ENCODE measurements around the gene ABCB11. TPM values are rescaled to one million over a fixed set of nuclear protein-coding genes. Genes with fewer than 3 reads are reported as not detected.
"Not testable (repeated sequence)": the region's sequence is repeated elsewhere in the genome, so short reads cannot be mapped to it uniquely, and the experiment has no call there.

The ABCB11 gene
- total RNA-seq, 2 donors from 2014 or later: 0.09 TPM; not detected in 1

DNA sequence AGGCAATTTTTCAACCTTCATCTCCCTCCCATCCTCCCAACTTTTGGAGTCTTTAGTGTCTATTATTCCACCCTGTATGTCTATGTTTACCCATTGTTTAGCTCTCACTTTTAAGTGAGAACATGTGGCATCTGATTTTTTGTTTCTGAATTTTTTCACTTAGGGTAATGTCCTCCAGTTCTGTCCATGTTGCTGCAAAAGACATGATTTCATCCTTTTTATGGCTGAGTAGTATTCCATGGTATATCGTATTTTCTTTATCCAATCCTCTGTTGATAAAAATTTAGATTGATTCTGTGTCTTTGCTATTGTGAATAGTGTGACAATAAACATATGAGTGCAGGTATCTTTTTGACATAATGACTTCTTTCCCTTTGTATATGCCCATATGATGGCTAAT lies 81.8 kb downstream of the ABCB11 start:
- no peak for DNase-seq (ENCODE audit: low spot score)
- intact Hi-C loops (cut with DNase I): loop anchor here in 1 of 2 donors (5.0 kb wide), 1 partner anchor 177 kb away; no protein-coding TSS in a partner anchor

DNA sequence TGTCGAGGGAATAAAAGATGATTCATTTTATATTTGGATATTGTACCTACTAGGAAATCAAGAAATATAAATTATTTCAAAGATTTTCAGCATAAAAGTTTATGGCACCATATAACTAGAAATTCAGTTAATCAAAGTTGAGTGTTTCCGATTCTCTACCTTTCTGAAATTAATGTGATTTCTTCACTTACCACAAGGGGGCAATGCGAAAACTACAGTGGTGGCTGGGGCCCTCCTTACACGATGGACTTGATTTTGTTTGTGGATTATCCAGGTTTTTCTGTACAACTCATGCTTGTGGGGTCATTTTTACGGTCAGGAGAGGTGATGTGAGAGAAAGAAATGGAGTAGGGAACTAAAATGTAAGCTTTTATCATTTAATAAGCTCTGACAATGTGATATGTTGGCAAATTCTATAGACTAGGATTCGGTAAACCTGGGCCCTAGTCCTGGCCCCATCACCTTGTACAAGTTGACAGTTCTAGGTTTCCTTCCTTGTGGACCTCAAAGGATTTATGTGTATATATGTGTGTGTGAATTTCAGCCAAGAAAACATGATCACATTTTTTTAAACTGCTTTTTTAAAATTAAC lies 82.4 kb downstream of the ABCB11 start:
- no peak for DNase-seq (ENCODE audit: low spot score)
- intact Hi-C loops (cut with DNase I): loop anchor here in 1 of 2 donors (5.0 kb wide), 1 partner anchor 176 kb away; no protein-coding TSS in a partner anchor

DNA sequence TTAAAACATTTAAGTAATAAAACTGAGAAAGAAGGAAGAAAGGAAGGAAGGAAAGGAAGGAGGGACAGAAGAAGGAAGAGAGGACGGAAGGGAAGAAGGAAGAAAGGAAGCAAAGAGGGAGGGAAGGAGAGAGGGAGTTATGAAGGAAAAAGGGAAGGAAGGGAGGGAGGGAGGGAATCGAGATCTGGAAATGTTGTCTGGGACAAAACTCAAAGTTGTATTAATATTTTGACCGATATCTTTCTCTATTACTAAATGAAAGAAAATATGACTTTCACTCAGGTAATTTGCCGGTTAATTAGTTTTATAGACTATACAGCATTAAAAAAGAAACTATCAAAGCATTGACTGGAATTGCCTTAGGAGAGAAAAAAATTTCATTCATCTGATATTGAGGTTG lies 85.6 kb downstream of the ABCB11 start:
- intact Hi-C loops (cut with DNase I): loop anchor here in 1 of 2 donors (5.0 kb wide), 1 partner anchor 173 kb away; no protein-coding TSS in a partner anchor
- no peak for DNase-seq (ENCODE audit: low spot score)

DNA sequence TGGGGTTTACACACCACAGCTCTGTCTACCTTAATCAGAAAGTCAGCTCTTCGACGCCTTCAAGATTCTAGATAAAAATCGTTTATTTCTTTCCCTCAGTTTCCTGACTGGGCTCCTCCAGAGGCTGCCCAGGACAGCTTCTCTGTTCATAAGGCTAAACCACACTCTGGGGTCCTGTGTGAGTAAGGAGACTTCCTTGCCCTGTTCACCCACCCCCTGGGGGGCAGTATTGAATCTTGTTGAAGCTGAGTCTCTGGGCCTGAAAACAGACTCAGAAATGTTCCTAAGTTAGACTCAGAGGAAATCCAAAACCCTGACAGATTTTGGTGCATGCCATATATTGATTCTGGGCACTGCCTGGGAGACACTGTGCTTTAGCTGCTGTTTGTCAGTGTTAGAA lies 87.1 kb downstream of the ABCB11 start:
- intact Hi-C loops (cut with DNase I): no loop called here

DNA sequence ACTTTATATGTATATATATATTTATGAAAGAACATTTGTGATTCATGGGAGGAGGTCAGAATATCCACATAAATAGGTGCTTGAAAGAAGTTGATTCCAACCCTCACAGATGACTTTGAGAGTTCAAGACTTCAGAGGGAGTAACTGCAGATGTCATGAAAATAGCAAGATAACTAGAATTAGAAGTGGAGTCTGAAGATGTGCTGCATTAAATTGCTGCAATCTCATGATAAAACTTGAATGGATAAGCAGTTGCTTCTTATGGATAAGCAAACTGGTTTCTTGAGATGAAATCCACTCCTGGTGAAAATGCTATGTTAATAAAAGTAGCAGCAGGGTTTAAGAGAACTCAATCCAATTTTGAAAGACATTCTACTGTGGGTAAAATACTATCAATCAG lies 89.8 kb downstream of the ABCB11 start:
- intact Hi-C loops (cut with DNase I): no loop called here
- no peak for DNase-seq (ENCODE audit: low spot score)

More for the DNA sequence above, 87.1 kb downstream of the ABCB11 start:
- DNase-seq (ENCODE audit: low spot score): no peak

DNA sequence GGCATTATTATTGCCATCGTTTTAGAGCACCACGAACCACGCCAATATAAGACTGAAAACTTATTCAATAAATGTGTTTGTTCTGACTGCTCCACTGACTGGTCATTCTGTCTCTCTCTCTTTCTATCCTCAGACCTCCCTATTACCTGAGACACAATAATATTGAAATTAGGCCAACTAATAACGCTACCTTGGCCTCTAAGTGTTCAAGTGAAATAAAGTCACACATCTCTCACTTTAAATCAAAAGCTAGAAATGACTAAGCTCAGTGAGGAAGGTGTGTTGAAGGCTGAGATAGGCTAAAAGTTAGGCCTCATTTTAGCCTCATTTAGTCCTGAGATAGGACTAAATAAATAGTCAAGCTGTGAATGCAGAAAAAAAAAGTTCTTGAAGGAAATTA lies 91.2 kb downstream of the ABCB11 start:
- intact Hi-C loops (cut with DNase I): no loop called here

DNA sequence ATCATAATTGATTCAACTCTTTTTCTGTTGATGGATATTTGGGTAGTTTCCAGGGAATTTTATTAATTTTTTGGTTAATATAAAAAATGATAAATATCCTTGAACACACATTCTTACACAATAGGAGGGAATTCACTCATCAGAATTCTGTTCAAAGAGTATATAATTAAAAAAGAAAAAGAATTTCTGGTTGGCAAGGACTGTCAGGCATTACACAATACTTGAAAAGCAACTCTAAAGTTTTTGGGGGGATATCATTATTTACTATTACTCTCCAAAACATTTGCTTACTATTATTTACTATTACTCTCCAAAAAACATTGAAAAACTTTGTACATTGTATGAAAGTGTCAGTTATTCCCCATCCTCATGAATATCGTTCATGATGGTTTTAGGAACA lies 92.1 kb downstream of the ABCB11 start:
- intact Hi-C loops (cut with DNase I): no loop called here
- DNase-seq (ENCODE audit: low spot score): no peak

More for the DNA sequence above, 91.2 kb downstream of the ABCB11 start:
- no peak for DNase-seq (ENCODE audit: low spot score)

DNA sequence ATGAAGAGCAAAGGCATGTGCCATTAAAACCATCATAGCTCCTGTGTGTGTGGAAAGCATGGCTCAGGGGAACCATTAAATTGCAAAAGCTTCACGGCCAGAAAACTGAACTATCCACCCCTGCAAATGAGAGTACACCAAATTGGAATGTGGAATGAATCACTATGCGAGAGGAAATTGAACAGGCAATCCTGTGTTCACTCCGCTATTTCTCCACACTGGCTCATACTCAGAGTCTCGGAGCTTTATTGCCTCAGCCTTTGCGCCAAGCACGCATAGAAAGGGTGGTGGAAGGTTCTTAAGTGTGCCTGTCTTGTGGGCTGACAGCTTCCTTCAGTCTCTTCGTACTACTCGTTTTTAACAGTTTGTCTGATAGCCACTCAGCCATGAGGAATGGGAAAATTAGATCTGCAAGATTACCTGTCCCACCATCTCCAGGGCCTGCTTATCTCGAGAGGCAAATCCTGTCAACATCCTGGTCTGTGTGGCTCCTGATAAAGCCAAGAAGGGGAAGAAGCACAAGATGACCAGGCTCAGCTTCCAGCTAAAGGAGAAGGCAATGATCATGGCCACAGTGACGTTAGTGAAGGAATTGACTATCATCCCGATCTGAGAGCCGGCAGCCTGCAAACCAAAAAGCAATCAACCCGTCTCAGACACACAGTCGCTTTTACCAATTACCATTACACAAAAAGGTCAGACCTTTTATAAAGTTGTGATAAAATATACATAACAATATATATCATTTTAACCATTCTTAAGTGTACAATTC lies 95.1 kb downstream of the ABCB11 start:
- DNase-seq (ENCODE audit: low spot score): no peak
- intact Hi-C loops (cut with DNase I): no loop called here

DNA sequence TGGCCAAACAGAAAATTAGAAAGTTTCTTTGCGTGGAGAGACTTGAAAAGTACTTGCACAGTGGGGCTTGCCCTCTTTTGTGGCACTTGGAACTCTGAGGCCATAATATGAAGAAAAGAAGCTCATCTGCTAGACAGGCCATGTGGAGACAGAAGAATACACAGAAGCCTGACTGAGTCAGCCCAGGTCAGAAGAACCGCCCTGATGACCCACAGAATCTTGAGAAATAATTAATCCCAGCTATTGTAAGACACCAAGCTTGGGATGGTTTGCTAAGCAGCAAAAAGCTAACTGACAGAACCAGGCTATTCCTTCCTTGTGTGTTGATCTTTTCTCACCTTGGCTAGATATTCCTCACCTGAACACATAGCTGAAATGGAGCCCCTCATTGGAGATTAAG lies 96.3 kb downstream of the ABCB11 start:
- no peak for DNase-seq (ENCODE audit: low spot score)
- intact Hi-C loops (cut with DNase I): no loop called here

DNA sequence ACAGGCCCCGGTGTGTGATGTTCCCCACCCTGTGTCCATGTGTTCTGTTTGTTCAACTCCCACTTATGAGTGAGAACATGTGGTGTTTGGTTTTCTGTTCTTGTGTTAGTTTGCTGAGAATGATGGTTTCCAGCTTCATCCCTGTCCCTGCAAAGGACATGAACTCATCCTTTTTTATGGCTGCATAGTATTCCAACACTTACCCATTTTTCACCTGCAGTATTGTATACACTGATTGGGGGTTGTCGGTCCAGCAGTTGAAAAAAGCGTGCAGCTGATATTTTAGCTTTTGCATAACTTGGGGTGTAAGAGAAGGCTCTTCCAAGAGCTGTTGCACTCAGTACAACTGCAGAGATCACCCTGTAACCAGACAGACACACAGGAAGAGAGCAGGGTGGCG lies 99.0 kb downstream of the ABCB11 start:
- DNase-seq (ENCODE audit: low spot score); intact Hi-C loops (cut with DNase I): not testable (repeated sequence)

DNA sequence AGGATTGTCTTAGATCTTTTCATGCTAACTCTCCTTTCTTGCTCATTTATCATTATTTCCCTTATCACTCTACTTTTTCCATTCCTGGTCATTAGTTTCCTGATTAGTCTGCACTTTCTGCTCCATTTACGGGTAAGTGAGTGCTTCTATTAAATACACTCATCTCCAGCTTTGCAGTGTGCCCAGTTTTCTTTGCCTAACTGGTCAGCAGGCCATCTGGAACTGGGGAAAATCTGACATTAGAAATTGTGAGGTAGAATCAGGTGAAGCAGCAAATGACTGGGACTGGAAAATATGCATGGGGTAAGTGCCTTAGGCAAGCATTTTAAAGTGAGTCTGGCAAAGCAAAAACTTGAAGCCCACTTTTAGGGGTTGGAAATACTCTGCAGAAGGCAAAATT lies 100.9 kb downstream of the ABCB11 start:
- intact Hi-C loops (cut with DNase I): no loop called here
- no peak for DNase-seq (ENCODE audit: low spot score)

DNA sequence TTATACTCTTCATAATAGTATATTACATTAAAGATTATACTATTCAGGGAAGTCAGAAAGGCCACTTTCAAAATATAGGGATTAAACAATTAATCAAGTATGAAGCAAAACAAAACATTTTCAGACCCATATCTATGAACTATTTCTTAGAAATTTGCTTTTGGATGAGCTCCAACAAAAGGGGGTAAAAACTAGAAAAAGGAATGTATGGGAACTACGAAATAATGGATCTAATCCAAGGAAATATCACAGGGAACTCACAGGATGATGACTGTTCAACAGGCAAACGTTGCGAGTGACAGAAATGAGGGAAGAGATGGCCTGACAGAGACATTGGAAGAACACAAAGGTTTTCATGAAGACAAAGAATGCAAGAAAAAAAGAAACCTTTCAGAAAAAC lies 102.1 kb downstream of the ABCB11 start:
- intact Hi-C loops (cut with DNase I): no loop called here
- DNase-seq (ENCODE audit: low spot score): no peak

DNA sequence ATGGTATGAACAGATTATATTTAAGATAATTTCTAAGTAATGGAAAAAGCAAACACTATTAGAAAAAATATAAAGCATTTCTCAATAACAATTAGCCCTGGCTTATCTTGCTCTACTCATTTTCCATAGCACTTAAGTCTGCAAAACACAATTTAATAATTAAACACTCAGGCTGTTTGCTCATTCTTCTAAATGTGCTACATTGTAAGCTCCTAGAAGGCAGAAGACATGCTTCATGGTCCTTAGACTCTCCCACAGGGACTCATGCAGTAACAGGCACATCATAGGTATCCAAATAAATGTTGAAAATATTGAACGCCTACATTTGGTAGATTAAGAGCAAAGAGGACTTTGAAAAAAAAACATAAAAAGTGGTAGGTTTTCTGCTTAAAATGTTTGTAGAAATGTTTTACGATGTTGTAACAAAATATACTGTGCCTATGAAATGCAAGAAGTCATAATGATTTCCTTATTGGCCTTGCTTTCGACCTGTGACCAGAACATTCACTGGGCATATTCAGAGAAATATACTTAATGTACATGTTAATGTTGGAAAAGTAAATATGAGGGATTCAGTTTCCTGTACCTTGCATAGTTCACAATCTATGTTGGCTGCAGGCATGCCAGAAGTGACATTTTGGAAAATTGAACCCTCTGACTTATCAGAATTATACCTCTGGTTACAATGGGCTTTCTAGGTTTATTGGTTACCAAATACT lies 102.9 kb downstream of the ABCB11 start:
- no peak for DNase-seq (ENCODE audit: low spot score)
- intact Hi-C loops (cut with DNase I): no loop called here

DNA sequence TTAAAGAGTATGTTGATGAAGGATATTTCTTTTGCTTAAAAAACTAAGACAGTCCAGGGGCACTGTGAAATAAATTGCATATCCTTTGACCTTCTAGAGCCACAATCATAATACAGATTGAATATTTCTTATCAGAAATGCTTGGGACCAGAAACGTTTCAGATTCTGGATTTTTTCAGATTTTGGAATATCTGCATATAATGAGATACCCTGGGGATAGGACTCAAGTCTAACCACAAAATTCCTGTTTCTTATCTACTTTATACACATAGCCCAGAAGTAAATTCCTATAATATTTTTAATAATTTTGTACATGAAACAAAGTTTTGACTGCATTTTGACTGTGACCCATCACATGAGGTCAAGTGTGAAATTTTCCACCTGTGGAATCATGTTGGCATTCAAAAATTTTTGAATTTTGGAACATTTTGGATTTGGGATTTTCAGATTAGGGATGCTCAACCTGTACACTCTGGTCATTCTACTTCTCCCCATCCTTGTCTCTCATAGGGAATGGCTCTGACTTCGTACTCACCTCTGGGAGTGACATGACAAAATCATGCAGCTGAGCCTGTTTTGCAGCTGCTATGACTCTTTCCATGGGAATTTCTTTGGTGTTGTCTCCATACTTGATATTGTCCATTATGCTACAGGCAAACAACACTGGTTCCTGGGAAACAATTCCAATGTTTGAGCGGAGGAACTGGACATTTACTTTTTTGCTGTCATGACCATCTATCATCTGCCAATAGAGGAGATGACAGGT lies 104.3 kb downstream of the ABCB11 start:
- intact Hi-C loops (cut with DNase I): no loop called here
- DNase-seq (ENCODE audit: low spot score): no peak

DNA sequence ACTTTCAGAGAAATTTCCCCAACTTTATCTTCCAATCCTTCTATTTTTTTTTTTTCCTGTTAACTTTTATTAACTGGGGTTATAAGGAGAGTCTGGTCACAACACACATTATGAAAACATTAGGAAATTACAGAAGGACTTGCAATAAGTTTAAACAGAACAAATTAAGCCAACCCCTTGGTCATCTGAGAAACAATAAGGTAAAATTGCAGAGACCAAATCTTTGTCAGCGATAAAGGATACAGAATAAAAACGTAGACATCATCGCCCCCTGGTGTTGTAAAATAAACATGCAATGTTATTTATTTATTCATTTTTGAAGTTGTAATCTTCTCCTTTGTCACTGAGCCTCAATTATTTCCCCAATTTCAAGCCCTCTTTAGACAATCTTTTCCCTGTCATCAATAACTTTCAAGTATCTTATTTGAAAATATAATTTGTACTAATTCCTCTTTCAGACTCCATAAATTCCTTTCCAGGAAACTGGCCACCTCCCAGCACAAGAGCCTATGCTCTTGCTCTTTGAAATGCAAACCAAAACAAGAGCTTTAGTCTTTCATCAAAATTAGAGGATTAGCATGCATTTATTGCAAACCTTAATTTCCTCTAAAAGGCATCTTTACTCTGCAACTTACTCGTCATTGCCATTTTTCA lies 110.5 kb downstream of the ABCB11 start:
- intact Hi-C loops (cut with DNase I): no loop called here

DNA sequence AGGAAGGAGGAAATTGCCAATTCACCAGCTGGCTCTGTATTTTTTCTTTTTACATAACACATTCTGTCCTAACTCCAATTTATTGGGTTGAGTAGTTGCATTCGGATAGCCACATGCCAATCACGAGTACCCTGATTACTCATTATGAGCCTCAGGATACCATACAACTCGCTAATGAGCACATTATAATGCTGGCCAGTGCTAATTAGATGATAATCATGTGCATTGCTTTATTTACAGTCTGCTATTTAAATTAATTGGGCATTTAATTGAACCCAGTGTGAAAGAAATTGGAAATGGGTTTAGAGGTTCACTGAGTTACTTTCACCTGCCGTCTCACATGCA lies 114.8 kb downstream of the ABCB11 start:
- no peak for DNase-seq (ENCODE audit: low spot score)
- intact Hi-C loops (cut with DNase I): no loop called here

More for the DNA sequence above, 110.5 kb downstream of the ABCB11 start:
- no peak for DNase-seq (ENCODE audit: low spot score)

DNA sequence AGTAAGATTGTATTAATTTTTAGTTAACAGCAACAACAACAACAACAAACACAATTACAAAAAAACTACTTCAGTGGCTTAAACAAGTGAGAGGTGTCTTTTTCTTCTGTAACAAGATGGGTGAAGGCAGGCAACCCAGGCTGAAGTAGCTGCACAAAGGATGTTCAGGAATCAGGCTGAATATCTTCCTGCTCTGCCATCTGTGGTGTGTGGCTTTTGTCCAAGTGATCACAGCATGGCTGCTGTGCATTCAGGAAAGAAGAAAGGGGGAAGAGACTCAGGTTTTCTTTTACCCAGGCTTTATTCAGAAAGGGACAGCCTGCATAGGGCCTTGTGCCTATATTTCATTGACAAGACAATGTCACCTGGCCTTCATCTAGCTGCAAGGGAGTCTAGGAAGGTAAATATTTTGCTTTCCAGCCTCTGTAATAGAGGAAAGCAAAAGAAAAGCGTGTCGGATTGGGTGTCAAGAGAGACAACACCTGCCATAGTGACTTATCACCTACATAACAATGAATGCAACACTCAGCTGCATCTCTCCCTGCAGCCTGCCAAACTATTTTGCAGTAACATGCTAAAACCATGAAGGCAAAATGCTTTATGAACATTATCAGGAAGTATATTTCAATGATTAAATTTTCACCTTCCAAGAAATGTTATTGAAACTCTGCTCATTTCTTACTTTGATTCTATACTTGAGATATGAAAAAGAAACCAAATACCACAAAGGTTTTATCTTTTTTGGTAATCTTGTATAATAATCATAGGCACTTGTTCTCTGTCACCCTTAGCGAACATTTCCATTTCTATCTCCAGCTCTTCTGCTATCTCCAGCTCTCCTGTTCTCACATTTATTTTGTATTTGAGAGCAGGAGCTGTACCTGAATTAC lies 115.4 kb downstream of the ABCB11 start:
- intact Hi-C loops (cut with DNase I): no loop called here
- no peak for DNase-seq (ENCODE audit: low spot score)

DNA sequence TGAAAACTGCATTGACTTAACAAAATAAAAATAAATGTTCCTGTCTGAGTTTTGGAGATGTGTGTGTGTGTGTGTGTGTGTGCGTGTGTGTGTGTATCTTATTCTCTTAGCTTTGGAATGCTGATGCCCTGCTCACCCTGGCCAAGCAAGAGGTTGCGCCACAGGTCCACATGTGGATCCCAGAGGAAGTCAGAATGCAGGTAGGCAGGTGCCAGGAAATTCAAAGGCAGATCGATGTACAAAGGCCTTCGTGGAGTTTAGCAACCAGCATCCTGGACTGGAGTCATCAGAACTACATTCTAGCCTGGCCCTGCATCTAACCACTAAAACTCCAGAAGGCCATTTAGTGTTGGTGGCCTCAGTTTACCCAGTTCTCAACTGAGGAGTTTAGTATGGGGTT lies 117.6 kb downstream of the ABCB11 start:
- no peak for DNase-seq (ENCODE audit: low spot score)
- intact Hi-C loops (cut with DNase I): no loop called here
